Measurements from ENCODE around the gene PRRT2.
A peak's percentile ranks its signal among the peaks of the same experiment; 100 is the strongest.

The PRRT2 gene

DNA sequence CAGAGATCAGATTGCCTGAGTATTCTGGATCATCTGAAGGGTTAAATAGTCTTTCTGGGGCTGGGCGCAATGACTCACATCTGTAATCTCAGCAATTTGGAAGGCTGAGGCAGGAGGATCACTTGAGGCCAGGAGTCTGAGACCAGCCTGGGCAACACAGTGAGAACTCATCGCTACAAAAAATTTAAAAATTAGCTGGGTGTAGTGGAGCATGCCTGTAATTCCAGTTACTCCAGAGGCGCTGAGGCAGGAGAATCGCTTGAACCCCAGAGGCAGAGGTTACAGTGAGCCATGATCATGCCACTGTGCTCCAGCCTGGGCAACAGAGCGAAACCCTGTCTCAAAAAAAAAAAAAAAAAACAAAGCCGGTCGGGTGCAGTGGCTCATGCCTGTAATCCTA is 23.9 kb downstream of the PRRT2 start:
- DNase-seq (ENCODE audit: low spot score): no peak

DNA sequence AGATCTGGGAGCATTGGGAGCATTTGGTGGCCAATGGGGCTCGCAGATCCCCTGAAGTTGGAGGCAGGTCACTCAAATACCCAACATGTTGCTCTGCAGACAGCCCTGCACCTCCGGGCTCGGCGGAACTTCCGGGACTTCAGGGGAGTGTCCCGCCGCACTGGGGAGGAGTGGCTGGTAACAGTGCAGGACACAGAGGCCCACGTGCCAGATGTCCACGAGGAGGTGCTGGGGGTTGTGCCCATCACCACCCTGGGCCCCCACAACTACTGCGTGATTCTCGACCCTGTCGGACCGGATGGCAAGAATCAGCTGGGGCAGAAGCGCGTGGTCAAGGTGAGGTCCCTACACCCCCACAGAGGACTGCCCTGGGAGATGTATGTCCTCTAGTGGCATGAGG is 24.6 kb downstream of the PRRT2 start:
- no peak for DNase-seq (ENCODE audit: low spot score)

- no peak for DNase-seq (ENCODE audit: low spot score)
Observed at GRCh38 chr16:29837841-29838240, 25.8 kb downstream of the PRRT2 start.

- no peak for DNase-seq (ENCODE audit: low spot score)
Observed at GRCh38 chr16:29839822-29840221, 27.8 kb downstream of the PRRT2 start.

DNA sequence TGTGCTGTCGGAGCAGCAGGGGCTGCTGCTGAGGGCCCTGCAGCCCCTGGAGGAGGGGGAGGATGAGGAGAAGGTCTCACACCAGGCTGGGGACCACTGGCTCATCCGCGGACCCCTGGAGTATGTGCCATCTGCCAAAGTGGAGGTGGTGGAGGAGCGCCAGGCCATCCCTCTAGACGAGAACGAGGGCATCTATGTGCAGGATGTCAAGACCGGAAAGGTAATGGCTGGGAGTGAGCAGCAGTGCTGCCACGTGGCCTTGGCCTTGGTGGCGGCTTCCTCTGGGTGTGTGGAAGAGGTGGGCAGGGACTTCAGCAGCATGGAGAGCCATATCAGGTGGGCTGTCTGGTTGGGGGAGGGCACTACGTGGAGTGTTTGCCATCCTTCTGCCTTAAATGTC is 28.2 kb downstream of the PRRT2 start:
- DNase-seq (ENCODE audit: low spot score): no peak

DNA sequence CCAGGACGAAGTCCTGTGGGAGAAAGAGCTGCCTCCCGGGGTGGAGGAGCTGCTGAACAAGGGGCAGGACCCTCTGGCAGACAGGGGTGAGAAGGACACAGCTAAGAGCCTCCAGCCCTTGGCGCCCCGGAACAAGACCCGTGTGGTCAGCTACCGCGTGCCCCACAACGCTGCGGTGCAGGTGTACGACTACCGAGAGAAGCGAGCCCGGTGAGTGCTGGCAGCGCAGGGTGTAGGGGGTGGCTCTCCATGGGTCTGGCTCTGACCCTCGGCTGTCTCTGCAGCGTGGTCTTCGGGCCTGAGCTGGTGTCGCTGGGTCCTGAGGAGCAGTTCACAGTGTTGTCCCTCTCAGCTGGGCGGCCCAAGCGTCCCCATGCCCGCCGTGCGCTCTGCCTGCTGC is 29.6 kb downstream of the PRRT2 start:
- no peak for DNase-seq (ENCODE audit: low spot score)

GRCh38 chr16:29842732-29843346 is 30.8 kb downstream of the PRRT2 start:
- no peak for DNase-seq (ENCODE audit: low spot score)

GRCh38 chr16:29843931-29844330 is 31.9 kb downstream of the PRRT2 start:
- DNase-seq (ENCODE audit: low spot score): no peak

- DNase-seq (ENCODE audit: low spot score): no peak
Observed at GRCh38 chr16:29844575-29845331, 32.8 kb downstream of the PRRT2 start.

GRCh38 chr16:29845656-29846055 is 33.7 kb downstream of the PRRT2 start:
- no peak for DNase-seq (ENCODE audit: low spot score)

DNA sequence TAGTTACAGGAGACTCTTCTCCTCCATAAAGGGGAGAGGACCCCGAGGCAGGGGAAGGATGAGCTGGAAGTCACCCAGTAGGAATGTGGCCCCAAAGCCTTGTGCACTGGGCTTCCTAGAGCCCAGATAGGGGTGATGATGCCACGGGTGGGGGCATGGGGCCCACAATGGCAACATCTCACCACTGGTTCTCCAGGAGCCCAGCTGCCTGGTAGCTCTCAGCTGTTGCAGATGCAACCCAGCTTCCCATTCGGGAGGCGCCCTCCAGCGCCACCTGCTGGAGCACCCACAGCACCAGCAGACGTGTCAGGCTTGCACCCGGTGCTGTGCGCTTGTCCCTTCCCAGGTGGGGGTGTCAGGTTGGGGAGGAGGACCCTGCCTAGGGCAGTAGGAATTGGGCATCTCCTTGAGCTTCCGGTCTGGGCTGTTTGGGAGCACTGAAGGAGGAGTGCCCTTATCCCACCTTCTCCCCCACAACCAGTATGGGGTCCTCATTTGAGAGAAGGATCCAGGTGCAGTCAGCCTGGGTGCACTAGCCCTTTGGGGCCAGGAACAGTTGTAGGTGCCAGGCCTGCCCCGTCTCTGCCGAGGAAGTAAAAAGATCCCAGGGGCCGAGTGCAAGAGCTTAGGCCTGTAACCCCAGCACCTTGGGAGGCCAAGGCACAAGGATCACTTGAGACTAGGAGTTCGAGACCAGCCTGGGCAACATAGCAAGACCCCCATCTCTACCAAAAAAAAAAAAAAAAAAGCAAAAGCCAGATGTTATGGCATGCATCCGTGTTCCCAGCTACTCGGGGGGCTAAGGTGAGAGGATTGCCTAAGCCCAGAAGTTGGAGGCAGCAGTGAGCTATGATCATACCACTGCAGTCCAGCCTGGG is 36.7 kb downstream of the PRRT2 start:
- DNase-seq (ENCODE audit: low spot score): peak; percentile 55

DNA sequence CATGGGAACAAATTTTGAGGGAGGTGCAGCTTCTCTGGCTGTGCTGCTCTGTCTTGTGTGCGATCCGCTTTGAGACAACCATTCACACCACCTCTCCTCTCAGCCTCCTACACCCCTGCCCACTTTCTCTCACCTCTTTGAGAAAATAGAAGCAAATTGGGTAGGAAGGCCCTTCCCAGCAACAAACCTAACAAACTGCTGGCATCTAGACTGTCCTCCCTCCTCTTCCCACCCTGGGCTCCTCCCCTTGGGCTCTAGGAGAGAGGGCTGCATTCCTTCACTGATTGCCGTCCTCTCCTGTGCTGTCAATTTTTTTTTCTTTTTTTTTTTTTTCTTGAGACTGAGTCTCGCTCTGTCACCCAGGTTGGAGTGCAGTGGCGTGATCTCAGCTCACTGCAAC is 37.5 kb downstream of the PRRT2 start:
- DNase-seq (ENCODE audit: low spot score): no peak

DNA sequence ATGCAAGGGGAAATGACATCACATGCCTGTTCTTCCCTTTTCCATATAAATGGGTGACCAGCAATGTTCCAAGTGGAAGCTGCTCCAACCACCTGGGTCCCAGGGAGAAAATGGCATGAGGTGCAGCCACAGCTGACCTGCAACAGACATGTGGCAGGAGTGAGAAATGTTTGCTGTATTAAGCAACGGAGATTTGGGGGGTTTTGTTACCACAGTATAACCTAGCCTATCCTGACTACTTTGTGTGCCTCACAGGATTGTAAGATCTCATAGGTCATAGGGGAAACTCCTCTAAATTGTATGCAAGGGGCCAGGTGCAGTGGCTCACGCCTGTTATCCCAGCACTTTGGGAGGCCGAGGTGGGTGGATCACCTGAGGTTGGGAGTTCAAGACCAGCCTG is 39.0 kb downstream of the PRRT2 start:
- no peak for DNase-seq (ENCODE audit: low spot score)

DNA sequence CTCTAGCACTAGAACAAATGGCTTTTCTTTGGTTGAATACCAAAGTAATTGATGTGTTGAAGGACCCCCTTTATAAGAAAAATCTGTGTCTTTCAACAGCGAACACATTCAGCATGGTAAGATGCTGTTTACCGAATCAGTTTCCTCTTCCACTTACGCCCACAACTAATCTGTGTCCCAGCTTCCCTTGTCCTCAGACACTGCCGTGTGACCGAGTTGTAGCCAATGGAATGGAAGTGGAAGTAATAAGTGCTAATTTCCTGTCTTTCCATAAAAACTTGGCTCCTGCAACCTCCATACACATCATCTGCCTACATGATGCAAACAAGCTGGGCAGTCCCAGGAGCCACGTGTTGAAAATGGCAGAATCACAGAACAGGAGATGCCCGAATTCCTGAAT is 40.7 kb downstream of the PRRT2 start:
- peak; percentile 40 for DNase-seq (ENCODE audit: low spot score)

- no peak for DNase-seq (ENCODE audit: low spot score)
Observed at GRCh38 chr16:29854520-29855100, 42.6 kb downstream of the PRRT2 start.

- no peak for DNase-seq (ENCODE audit: low spot score)
Observed at GRCh38 chr16:29857133-29857760, 45.3 kb downstream of the PRRT2 start.

- peak; percentile 41 for DNase-seq (ENCODE audit: low spot score)
Observed at GRCh38 chr16:29858149-29858849, 46.3 kb downstream of the PRRT2 start.

DNA sequence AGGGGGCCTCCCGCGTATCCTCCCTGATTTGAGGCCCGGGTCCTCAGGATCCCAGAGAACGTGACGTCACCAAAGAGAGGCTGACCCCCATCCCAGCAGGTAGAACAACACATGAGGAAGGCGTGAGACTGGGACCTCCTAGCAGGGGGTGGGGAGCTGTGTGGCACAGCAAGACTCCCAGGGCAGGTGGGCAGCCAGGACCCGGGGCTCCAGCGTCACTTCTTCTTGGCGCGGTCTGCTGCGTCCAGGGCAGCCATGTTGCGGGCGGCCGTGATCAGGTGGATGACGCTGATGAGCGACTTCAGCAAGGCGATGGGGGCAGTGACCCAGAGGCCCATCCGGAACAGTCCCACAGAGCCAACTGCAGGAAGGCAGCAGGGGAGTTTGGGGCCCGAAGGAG is 47.0 kb downstream of the PRRT2 start:
- DNase-seq (ENCODE audit: low spot score): no peak

DNA sequence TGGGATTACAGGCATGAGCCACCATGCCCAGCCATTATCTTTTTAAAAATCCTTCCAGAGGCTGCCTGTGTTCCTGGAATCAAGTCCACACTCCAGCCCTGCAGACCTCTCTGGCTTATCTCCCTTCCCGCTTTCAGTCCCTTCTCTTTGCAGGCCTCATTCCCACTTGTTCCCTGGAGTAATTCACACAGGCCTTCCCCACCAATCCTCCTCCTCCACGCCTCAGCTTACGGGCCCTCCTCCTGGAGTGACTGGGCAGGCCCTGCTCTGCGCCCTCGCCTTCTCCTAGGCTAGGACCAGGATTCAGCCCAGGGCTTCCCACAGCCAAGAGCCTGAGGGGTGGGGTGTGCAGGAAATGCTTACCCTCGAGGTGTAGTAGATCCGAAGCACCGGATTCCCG is 48.2 kb downstream of the PRRT2 start:
- DNase-seq (ENCODE audit: low spot score): no peak

GRCh38 chr16:29862383-29862883 is 50.4 kb downstream of the PRRT2 start:
- DNase-seq (ENCODE audit: low spot score): peak; percentile 25

Measured in pons (tissue), 1 donor.